Measurements from ENCODE around the gene VARS1. TPM values are rescaled to one million over a fixed set of nuclear protein-coding genes. Genes with fewer than 3 reads are reported as not detected.
"Not testable (repeated sequence)": the region's sequence is repeated elsewhere in the genome, so short reads cannot be mapped to it uniquely, and the experiment has no call there.

VARS1 gene
- total RNA-seq = 100 to 1,000 TPM in 1 of 2 donors, 10 to 100 TPM in 1; 57.7 to 127 TPM

DNA sequence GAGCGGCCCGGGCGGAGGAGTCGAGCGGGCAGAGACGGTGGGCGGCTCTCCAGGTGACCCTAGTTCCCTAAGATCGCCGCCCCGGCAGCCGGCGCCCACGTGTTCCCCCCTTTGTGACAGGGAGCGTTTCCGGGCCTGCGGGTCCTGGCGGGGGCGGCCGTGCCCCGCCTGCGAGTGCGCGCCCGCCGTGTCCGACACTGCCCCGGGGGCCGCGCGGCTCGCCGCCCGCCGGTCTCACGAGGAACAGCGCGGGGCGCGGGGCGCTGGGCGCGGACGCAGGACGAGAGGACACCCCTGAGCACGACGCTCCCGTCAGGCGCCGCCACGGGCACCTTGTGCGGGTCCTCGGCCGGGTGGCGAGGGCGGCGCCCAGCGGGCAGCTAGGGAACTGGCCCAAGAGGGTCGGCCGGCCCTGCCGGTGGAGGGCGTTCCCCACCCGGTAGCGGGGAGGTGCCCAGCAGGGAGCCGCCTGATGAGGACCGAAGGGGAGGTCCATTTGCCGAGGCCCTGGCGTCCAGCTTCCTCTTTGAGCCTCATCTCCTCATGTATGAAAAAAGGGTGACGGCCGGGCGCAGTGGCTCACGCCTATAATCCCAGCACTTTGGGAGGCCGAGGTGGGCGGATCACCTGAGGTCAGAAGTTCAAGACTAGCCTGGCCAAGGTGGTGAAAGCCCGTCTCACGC is at the start of gene VARS1:
TSS of gene VARS1 (minus strand) at position 137 of the 683 bp plus-strand sequence. CDS start 535 bp downstream, outside the sequence.
- DNase-seq (ENCODE audit: low spot score in 2 of 2) (peak; percentile 87 to 92), ATAC-seq (peak; percentile 91 to 92)
- Mint-ChIP-seq H3K36me3 (peaks cover under 1 to 8% of the 10 kb centered on the region in 2 donors), H3K27ac (peak within 1 kb of the TSS; percentile 91 to 100), H3K9me3 (no peaks in the 10 kb centered on the region)

DNA sequence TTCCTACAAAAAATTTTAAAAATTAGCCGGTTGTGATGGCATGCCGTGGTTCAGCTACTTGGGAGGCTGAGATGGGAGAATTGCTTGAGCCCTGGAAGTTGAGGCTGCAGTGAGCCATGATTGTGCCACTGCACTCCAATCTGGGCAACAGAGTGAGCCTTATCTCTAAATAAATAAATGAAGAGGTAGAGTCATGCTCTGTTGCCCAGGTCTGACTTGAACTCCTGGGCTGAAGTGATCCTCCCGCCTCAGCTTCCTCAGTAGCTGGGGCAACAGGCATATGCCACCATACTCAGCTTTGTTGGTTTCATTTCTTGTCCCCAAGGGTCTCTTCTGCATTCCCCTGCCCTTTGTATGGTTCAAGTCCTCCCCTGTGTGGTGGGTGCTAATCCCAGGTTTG is 49.0 kb upstream of the VARS1 start:
- ATAC-seq = peak in 1 of 2 donors; percentile 5
- peaks cover 0 to 12% of the 10 kb centered on the region in 2 donors for H3K36me3 Mint-ChIP-seq
- no peak for DNase-seq (ENCODE audit: low spot score in 2 of 2)
- no peak overlapping the region for H3K27ac Mint-ChIP-seq
- no peaks in the 10 kb centered on the region for H3K9me3 Mint-ChIP-seq

DNA sequence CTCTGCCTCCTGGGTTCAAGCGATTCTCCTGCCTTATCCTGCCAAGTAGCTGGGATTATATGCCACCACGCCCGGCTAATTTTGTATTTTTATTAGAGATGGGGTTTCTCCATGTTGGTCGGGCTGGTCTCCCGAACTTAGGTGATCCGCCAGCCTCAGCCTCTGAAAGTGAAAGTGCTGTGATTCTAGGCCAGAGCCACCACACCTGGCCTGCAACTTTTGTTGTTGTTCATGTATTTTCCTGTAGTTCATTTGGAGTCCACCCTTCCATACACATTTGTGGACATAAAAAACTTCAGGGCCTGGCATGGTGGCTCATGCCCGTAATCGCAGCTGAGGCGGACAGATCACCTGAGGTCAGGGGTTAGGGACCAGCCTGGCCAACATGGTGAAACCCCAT is 46.5 kb upstream of the VARS1 start:
- Mint-ChIP-seq H3K36me3 (peaks cover 11 to 33% of the 10 kb centered on the region in 2 donors), H3K9me3 (no peaks in the 10 kb centered on the region), H3K27ac (peak overlapping the region; percentile 32 to 77)
- ATAC-seq (no peak), DNase-seq (ENCODE audit: low spot score in 2 of 2) (no peak)

DNA sequence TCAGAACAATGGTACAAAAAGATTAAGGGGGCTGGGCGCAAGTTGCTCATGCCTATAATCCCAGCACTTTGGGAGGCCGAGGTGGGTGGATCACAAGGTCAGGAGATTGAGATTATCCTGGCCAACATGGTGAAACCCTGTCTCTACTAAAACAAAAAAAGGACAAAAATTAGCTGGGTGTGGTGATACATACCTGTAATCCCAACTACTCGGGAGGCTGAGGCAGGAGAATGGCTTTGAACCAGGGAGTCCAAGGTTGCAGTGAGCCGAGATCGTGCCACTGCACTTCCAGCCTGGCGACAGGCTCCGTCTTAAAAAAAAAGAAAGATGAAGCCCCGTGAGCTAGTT is 44.2 kb upstream of the VARS1 start:
- H3K36me3 Mint-ChIP-seq = peaks cover 32 to 56% of the 10 kb centered on the region in 2 donors
- ATAC-seq; H3K27ac Mint-ChIP-seq; H3K9me3 Mint-ChIP-seq; DNase-seq (ENCODE audit: low spot score in 2 of 2): not testable (repeated sequence)

DNA sequence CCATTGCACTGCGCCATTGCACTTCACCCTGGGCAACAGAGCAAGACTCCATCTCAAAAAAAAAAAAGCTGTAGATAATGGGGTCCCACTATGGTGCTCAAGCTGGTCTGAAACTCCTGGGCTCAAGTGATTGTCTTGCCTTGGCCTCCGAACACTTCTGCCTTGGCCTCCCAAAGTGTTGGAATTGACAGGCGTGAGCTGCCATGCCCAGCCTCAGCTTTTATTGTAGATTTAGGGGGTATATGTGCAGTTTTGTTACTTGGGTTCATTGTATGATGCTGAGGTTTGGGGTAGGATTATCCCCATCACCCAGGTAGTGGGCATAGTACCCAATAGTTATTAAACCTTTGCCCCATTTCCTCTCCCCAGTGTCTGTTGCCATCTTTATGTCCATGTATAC is 43.4 kb upstream of the VARS1 start:
- H3K9me3 Mint-ChIP-seq = no peaks in the 10 kb centered on the region
- peaks cover 39 to 59% of the 10 kb centered on the region in 2 donors for H3K36me3 Mint-ChIP-seq
- no peak for ATAC-seq
- no peak overlapping the region for H3K27ac Mint-ChIP-seq
- DNase-seq (ENCODE audit: low spot score in 2 of 2) = no peak

DNA sequence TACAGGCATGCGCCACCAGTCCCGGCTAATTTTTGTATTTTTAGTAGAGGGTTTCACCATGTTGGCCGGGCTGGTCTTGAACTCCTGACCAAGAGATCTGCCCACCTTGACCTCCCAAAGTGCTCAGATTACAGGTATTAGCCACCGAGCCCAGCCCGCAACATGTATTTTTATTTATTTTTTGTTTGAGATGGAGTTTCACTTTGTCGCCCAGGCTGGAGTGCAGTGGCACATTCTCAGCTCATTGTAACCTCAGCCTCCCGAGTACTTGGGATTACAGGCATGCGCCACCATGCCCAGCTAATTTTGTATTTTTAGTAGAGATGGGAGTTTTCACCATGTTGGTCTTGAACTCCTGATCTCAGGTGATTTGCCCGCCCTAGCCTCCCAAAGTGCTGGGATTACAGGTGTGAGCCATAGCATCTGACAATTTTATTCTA is 42.6 kb upstream of the VARS1 start:
- DNase-seq (ENCODE audit: low spot score in 2 of 2); ATAC-seq; H3K9me3 Mint-ChIP-seq: not testable (repeated sequence)
- peaks cover 40 to 59% of the 10 kb centered on the region in 2 donors for H3K36me3 Mint-ChIP-seq
- H3K27ac Mint-ChIP-seq = peak overlapping the region in 1 of 2 donors; percentile 96

DNA sequence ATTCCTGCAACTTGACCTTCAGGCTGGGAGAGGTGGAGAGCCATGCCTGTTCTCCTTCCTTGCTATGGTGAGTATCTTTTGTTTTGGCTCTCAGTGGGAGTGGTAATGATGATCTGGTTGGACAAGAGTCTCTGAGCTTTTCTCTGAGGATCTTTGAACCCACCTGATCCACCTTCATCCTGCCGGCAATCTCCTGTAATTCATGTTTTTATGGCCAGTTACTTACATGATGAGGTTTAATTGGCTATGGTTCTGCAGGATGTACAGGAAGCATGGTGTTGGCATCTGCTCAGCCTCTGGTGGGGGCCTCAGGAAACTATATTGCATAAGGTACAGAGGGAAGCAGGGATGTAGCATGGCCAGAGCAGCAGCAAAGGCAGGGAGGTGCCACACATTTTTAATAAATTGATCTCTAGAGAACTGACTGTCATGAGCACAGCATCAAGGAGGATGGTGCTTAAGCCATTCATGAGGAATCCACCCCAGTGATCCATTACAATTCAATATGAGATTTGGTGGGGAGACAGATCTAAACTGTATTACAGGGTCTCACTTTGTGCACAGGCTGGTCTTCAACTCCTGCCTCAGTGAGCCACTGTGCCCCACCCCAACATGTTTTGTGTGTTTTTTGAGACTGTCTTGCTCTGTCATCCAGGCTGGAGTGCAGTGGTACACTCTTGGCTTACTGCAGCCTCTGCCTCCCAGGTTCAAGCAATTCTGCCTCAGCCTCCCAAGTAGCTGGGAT is 42.0 kb upstream of the VARS1 start:
- no peak for DNase-seq (ENCODE audit: low spot score in 2 of 2)
- ATAC-seq = no peak
- H3K27ac Mint-ChIP-seq = peak overlapping the region; percentile 96 to 98
- H3K9me3 Mint-ChIP-seq = no peaks in the 10 kb centered on the region
- peaks cover 40 to 59% of the 10 kb centered on the region in 2 donors for H3K36me3 Mint-ChIP-seq

DNA sequence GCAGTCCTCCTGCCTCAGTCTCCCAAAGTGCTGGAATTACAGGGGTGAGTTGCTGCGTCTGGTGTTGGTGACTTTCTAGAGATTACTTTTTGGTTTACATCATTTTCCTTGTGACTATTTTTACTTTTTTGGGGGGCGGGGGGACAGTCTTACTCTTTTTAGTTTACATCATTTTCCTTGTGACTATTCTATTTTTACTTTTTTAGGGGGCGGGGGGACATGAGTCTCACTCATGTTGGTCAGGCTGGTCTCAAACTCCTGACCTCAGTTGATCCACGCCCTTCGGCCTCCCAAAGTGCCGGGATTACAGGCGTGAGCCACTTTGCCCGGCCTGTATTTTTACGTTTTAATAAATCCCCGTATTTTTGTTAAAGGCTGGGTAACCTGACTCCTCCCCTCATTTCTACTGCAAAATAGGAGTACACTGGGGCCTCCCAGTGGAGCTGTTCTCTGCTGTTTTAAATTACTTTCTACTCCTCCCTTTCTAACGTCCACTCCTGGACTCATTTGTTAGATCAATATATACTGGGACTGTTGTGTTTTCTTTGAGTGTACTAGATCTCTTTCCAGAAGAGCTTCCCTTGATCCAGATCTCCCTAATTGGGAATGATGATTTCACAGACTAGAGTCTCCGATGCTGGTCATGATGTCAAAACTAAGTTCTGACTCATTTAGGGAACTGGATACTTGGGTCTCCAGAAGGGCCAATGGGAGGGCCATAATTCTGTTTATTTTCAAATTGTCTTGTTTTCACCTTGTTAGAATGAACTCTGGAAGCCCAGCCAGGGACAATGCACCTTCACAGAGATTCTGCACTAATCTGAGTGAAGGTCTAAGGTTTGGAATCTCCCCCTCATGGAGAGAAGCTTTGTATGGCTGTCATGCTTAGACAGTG is 41.2 kb upstream of the VARS1 start:
- Mint-ChIP-seq H3K9me3 (no peaks in the 10 kb centered on the region), H3K27ac (peak overlapping the region; percentile 96 to 98), H3K36me3 (peaks cover 40 to 59% of the 10 kb centered on the region in 2 donors)
- no peak for ATAC-seq
- no peak for DNase-seq (ENCODE audit: low spot score in 2 of 2)

DNA sequence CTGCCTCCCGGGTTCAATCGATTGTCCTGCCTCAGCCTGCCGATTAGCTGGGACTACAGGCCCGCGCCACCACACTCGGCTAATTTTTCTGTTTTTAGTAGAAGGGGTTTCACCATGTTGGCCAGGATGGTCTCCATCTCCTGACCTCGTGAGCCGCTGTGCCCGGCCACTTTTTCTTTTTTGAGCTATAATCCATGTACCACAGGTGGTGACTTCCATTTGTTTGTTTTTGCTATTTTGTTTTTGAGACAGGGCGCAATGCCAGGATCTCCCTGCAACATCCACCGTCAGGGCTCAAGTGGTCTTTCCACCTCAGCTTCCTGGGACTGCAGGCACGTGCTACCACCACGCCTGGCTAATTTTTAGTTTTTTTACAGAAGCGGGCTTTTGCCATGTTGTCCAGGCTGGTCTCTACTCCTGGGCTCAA is 40.5 kb upstream of the VARS1 start:
- peaks cover 40 to 59% of the 10 kb centered on the region in 2 donors for H3K36me3 Mint-ChIP-seq
- H3K9me3 Mint-ChIP-seq = no peaks in the 10 kb centered on the region
- no peak for ATAC-seq
- H3K27ac Mint-ChIP-seq = peak overlapping the region; percentile 96 to 98
- DNase-seq (ENCODE audit: low spot score in 2 of 2) = no peak

DNA sequence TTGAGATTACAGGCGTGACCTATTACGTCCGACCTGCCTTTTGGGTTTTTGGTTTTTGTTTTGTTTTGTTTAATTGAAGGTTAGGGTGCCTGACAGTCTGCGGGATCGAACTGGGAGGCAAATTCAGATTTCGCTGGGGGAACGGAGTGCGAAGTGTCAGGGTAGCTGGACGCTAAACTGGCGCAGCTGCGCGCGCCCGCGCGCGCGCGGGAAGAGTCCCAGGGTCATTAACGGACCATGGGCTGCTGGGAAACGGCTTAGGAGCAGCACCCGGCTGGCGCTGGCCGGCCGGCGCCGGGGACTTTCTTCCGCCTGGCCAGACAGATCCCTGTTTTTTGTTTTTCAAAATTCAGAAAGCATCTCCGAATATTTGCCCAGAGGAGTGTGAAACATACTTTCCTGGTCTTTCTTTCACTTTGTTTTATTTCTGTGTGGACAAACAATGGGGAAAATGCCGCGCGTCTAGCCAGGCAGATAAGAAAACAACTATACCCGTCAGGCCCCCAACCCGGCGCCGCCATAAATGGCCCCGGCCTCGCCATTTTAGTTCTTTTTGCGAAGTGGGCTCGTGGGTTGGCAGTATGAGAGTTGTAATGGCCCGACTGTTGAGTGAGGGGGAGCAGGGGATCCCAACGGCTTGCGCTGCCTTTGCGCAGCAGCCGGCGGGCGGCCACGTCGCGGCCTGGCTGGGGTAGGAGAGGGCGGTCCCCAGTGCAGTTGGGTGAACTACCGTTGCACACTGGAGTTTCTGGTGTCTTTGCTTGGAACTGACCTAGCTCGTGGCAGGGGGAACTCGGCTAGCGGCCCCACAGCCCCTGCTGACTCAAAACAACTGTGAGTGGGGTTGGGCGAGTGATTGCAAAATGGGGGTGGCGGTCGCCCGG is 39.1 kb upstream of the VARS1 start:
- Mint-ChIP-seq H3K27ac (peak overlapping the region; percentile 96 to 98), H3K9me3 (no peaks in the 10 kb centered on the region), H3K36me3 (peaks cover 53 to 54% of the 10 kb centered on the region in 2 donors)
- ATAC-seq (peak; percentile 55 to 89), DNase-seq (ENCODE audit: low spot score in 2 of 2) (peak; percentile 84 to 94)

DNA sequence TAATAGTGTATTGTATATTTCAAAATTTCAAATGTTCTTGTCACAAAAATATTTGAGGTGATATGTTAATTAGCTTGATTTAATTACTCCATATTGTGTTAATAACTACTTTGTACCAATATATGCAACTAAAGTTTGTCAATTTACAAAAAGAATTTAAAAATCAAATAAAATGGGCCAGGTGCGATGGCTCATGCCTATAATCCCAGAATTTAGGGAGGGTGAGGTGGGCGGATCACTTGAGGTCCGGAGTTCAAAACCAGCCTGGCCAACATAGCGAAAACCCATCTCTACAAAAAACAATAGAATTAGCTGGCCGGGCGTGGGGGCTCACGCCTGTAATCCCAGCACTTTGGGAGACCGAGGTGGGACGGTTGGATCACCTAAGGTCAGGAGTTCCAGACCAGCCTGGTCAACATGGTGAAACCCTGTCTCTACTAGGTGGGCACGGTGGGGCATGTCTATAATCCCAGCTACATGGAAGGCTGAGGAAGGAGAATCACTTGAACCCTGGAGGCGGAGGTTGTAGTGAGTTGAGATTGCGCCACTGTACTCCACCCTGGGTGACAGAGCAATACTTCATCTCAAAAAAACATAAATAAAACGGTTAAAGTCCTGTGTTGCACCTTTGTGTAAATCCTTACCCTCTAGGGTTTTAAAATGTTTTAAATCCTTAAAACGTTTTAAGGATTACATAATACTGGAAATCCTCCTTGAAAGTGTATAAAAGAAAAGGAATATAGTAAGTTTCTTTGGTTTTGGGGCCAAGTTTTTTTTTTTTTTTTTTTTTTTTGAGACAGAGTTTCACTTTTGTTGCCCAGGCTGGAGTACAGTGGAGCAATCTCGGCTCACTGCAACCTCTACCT is 36.0 kb upstream of the VARS1 start:
- no peak overlapping the region for H3K27ac Mint-ChIP-seq

DNA sequence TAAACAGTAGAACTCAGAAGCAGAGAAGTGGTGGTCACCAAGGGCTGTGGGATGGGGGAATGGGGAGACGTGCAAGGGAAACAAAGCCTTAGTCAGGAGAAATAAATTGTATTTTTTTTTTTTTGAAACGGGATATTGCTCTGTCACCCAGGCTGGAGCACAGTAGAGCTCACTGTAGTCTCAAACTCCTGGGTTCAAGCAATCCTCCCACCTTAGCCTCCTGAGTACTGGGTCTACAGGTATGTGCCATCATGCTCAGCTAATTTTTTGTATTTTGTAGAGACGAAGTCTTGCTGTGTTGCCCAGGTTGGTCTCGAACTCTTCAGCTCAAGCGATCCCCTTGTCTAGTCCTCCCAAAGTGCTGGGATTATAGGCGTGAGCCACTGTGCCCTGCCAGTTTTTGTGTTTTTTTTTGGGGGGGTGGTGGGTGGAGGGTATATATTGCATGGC is 35.4 kb upstream of the VARS1 start:
- Mint-ChIP-seq H3K36me3 (peaks cover 21 to 37% of the 10 kb centered on the region in 2 donors), H3K27ac (peak overlapping the region; percentile 91 to 93), H3K9me3 (no peaks in the 10 kb centered on the region)
- ATAC-seq = no peak
- no peak for DNase-seq (ENCODE audit: low spot score in 2 of 2)

More for the DNA sequence above, 36.0 kb upstream of the VARS1 start:
- DNase-seq (ENCODE audit: low spot score in 2 of 2) (no peak), ATAC-seq (no peak)
- Mint-ChIP-seq H3K9me3 (no peaks in the 10 kb centered on the region), H3K36me3 (peaks cover 27 to 43% of the 10 kb centered on the region in 2 donors)

DNA sequence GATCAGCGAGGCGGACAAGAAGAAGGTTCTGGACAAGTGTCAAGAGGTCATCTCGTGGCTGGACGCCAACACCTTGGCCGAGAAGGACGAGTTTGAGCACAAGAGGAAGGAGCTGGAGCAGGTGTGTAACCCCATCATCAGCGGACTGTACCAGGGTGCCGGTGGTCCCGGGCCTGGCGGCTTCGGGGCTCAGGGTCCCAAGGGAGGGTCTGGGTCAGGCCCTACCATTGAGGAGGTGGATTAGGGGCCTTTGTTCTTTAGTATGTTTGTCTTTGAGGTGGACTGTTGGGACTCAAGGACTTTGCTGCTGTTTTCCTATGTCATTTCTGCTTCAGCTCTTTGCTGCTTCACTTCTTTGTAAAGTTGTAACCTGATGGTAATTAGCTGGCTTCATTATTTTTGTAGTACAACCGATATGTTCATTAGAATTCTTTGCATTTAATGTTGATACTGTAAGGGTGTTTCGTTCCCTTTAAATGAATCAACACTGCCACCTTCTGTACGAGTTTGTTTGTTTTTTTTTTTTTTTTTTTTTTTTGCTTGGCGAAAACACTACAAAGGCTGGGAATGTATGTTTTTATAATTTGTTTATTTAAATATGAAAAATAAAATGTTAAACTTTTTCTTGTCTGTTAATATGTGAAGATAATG is 34.2 kb upstream of the VARS1 start:
- DNase-seq (ENCODE audit: low spot score in 2 of 2) = no peak
- Mint-ChIP-seq H3K36me3 (peaks cover 9 to 28% of the 10 kb centered on the region in 2 donors), H3K27ac (peak overlapping the region; percentile 91 to 93), H3K9me3 (no peaks in the 10 kb centered on the region)
- ATAC-seq = no peak

DNA sequence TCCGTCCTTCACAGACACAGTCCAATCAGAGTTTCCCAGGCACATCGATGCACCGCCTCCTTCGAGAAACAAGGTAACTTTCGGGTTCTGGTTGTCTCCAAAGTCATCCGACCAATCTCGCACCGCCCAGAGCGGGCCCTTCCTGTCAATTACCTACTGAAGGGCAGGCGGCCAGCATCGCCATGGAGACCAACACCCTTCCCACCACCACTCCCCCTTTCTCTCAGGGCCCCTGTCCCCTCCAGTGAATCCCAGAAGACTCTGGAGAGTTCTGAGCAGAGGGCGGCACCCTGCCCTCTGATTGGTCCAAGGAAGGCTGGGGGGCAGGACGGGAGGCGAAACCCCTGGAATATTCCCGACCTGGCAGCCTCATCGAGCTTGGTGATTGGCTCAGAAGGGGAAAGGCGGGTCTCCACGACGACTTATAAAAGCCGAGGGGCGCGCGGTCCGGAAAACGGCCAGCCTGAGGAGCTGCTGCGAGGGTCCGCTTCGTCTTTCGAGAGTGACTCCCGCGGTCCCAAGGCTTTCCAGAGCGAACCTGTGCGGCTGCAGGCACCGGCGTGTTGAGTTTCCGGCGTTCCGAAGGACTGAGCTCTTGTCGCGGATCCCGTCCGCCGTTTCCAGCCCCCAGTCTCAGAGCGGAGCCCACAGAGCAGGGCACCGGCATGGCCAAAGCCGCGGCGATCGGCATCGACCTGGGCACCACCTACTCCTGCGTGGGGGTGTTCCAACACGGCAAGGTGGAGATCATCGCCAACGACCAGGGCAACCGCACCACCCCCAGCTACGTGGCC is 31.9 kb upstream of the VARS1 start, which contains the start of gene HSPA1B:
TSS of gene HSPA1B (plus strand) at position 453 of the 794 bp plus-strand sequence. CDS start at position 666, 213 bp downstream.
- peak within 1 kb of the TSS; percentile 90 to 94 for H3K27ac Mint-ChIP-seq
- DNase-seq (ENCODE audit: low spot score in 2 of 2) (peak; percentile 91 to 97), ATAC-seq (peak; percentile 83 to 84)
- H3K9me3 Mint-ChIP-seq = no peaks in the 10 kb centered on the region
- H3K36me3 Mint-ChIP-seq = peaks cover 6 to 19% of the 10 kb centered on the region in 2 donors
